ENCODE results near the gene TMCO4. TPM values are rescaled to one million over a fixed set of nuclear protein-coding genes. Genes with fewer than 3 reads are reported as not detected.

TMCO4 gene
- total RNA-seq, 1 experiment from 2014 or later, result 7.2 TPM

DNA sequence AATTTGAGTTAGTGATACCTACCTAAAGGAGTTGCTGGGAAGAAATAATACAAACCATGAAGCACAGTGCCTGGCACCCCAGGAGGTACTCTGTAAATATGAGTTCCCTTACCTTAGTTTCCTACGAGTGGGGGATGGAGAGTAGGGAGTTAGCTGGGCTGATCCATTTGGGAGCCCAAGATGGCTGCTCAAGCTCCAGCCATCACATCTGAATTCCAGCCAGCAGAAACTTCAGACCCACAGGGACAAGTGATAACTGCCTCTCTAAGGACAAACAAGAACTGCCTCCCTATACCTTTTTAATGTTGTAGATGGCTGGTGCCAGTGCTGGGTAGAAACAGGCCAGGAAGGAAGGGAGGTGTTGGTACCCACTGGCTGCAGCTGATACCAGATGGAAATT lies 112.3 kb downstream of the TMCO4 start:
- Mint-ChIP-seq H3K27ac (no peak overlapping the region), H3K9me3 (peaks cover 5% of the 10 kb centered on the region; the same call in 1 of the 2 replicates), H3K4me1 (peaks cover 24% of the 10 kb centered on the region), H3K4me3 (no peak overlapping the region), H3K36me3 (no peaks in the 10 kb centered on the region), H3K27me3 (ENCODE audit: low read depth) (no peaks in the 10 kb centered on the region)
- ATAC-seq (no peak), DNase-seq (ENCODE audit: low spot score) (no peak)
- ChIA-PET POLR2A (no interaction called here), CTCF (interaction anchor here (1.2 to 6.8 kb wide), 3 partner anchors 17 to 34 kb away, joined by 4 to 38 read pairs (median 5); no protein-coding TSS in a partner anchor)
- TF ChIP-seq TEAD1 (CRISPR knock-in tag; IDR thresholded peaks at IDR 0.05) (no peak), ZNF423 (CRISPR knock-in tag; IDR thresholded peaks at IDR 0.05) (no peak), ETV6 (CRISPR knock-in tag; IDR thresholded peaks at IDR 0.05) (no peak), CREM (CRISPR knock-in tag; IDR thresholded peaks at IDR 0.05) (no peak), GTF2I (CRISPR knock-in tag; conservative IDR thresholded peaks at IDR 0.05) (peak; percentile 98), TCF7 (CRISPR knock-in tag; IDR thresholded peaks at IDR 0.05; ENCODE audit: low read depth) (no peak), PRRX2 (CRISPR knock-in tag; IDR thresholded peaks at IDR 0.05) (no peak)
- TF ChIP-seq, protein P1, sequence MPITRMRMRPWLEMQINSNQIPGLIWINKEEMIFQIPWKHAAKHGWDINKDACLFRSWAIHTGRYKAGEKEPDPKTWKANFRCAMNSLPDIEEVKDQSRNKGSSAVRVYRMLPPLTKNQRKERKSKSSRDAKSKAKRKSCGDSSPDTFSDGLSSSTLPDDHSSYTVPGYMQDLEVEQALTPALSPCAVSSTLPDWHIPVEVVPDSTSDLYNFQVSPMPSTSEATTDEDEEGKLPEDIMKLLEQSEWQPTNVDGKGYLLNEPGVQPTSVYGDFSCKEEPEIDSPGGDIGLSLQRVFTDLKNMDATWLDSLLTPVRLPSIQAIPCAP (CRISPR knock-in tag; IDR thresholded peaks at IDR 0.05), result no peak

DNA sequence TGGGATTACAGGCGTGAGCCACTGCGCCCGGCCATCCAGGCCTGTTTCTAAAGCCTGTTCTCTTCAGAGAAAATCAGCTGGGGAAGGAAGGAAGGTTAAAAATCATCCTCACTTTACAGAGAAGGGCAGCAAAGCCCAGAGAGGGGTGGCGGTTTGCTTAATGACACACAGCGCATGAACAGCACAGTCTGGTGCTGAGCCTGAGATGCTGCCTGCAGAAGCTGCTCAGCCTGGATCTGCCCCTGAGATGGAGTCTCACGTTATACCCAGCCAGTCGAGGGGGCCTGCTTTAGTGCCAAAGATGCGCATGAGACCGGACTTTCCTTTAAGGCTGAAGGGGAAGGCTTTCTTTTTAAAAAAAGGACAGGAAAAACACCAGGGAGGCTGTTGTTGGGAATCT lies 113.7 kb downstream of the TMCO4 start:
- no peak for ATAC-seq
- Mint-ChIP-seq H3K27ac (peak overlapping the region; percentile 93), H3K4me3 (no peak overlapping the region)

DNA sequence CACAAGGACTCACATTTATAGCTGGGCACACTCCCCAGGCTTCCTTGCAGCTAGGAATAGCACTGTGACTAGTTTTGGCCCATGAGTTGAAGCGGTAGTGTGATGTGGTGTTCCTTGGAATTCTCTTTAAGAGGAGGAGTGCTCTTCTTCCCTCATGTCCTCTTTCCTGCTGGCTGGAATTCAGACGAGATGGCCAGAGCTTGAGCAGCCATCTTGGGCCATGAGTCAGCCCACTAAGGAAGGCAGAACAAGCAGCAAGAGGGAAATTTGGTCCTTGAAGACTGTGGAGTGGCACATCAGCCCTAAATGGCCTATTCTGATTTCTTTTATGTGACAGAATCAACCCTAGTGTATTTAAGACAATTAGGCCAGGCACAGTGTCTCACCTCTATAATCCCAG lies 115.0 kb downstream of the TMCO4 start:
- Mint-ChIP-seq H3K27ac (no peak overlapping the region), H3K4me1 (peaks cover 26% of the 10 kb centered on the region), H3K27me3 (ENCODE audit: low read depth) (no peaks in the 10 kb centered on the region), H3K9me3 (peaks cover 5% of the 10 kb centered on the region; the same call in 1 of the 2 replicates), H3K4me3 (no peak overlapping the region), H3K36me3 (no peaks in the 10 kb centered on the region)
- CTCF ChIA-PET, result interaction anchor here (2.6 to 6.8 kb wide), 2 partner anchors 20 to 23 kb away, joined by 9 to 38 read pairs; no protein-coding TSS in a partner anchor
- POLR2A ChIA-PET, result no interaction called here
- no peak for DNase-seq (ENCODE audit: low spot score)
- ATAC-seq, result no peak
- no peak for TF ChIP-seq JAZF1 (CRISPR knock-in tag; IDR thresholded peaks at IDR 0.05)
- no peak for TF ChIP-seq GRHL2 (CRISPR knock-in tag; IDR thresholded peaks at IDR 0.05; ENCODE audit: insufficient replicate concordance, severe bottlenecking)
- peak; percentile 88; the same call in 1 of the 2 replicates for TF ChIP-seq GTF2I (CRISPR knock-in tag; conservative IDR thresholded peaks at IDR 0.05)
- no peak for TF ChIP-seq ZNF219 (CRISPR knock-in tag; IDR thresholded peaks at IDR 0.05; ENCODE audit: borderline replicate concordance)
- TF ChIP-seq, protein P2, sequence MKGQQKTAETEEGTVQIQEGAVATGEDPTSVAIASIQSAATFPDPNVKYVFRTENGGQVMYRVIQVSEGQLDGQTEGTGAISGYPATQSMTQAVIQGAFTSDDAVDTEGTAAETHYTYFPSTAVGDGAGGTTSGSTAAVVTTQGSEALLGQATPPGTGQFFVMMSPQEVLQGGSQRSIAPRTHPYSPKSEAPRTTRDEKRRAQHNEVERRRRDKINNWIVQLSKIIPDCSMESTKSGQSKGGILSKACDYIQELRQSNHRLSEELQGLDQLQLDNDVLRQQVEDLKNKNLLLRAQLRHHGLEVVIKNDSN (CRISPR knock-in tag; IDR thresholded peaks at IDR 0.05), result no peak
- TF ChIP-seq, protein P3, sequence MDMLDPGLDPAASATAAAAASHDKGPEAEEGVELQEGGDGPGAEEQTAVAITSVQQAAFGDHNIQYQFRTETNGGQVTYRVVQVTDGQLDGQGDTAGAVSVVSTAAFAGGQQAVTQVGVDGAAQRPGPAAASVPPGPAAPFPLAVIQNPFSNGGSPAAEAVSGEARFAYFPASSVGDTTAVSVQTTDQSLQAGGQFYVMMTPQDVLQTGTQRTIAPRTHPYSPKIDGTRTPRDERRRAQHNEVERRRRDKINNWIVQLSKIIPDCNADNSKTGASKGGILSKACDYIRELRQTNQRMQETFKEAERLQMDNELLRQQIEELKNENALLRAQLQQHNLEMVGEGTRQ (CRISPR knock-in tag; IDR thresholded peaks at IDR 0.05), result no peak
- no peak for TF ChIP-seq NR3C1 (CRISPR knock-in tag; conservative IDR thresholded peaks at IDR 0.05; ENCODE audit: low read depth)
- TF ChIP-seq ZBTB21 (CRISPR knock-in tag; IDR thresholded peaks at IDR 0.05; ENCODE audit: borderline replicate concordance), result no peak

More for the DNA sequence above, 113.7 kb downstream of the TMCO4 start:
- CTCF ChIA-PET, result interaction anchor here (1.4 to 6.8 kb wide), 3 partner anchors 19 to 32 kb away, joined by 5 to 38 read pairs (median 9); no protein-coding TSS in a partner anchor
- peaks cover 5% of the 10 kb centered on the region; the same call in 1 of the 2 replicates for H3K9me3 Mint-ChIP-seq
- no peaks in the 10 kb centered on the region for H3K36me3 Mint-ChIP-seq
- peak; percentile 83 for TF ChIP-seq ZNF121 (CRISPR knock-in tag; IDR thresholded peaks at IDR 0.05)
- 0 out of 2 replicates have a peak, but pooled peaks have one; percentile 16 for TF ChIP-seq GTF2I (CRISPR knock-in tag; conservative IDR thresholded peaks at IDR 0.05)
- TF ChIP-seq NR1H2 (CRISPR knock-in tag; IDR thresholded peaks at IDR 0.05), result no peak
- no peaks in the 10 kb centered on the region for H3K27me3 Mint-ChIP-seq (ENCODE audit: low read depth)
- peaks cover 29% of the 10 kb centered on the region for H3K4me1 Mint-ChIP-seq
- no peak for DNase-seq (ENCODE audit: low spot score)
- POLR2A ChIA-PET, result no interaction called here

DNA sequence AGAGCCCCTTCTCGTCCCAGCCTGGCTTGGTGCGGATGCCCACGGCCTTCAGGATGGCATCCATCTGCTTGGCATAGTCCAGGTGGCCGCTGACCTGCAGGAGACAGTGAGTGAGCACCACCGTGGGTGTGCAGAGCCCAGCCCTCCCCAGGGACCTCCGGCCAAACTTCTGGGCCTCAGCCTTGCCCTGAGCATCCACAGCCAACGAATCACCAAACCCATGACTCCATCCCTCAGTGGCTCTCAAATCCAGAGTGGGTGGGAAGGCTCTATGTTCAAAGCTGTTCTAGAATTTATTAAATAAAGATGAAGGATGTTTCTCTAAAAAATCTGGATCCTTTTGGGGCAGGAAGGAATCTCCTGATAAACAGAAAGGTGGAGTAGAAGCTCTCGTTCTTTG lies 116.4 kb downstream of the TMCO4 start:
- peaks cover 5% of the 10 kb centered on the region; the same call in 1 of the 2 replicates for H3K9me3 Mint-ChIP-seq
- H3K27me3 Mint-ChIP-seq (ENCODE audit: low read depth), result no peaks in the 10 kb centered on the region
- DNase-seq (ENCODE audit: low spot score) (no peak), ATAC-seq (no peak)
- no peak overlapping the region for H3K4me3 Mint-ChIP-seq
- H3K4me1 Mint-ChIP-seq, result peaks cover 20% of the 10 kb centered on the region
- TF ChIP-seq ESRRA (CRISPR knock-in tag; IDR thresholded peaks at IDR 0.05; ENCODE audit: borderline replicate concordance) (no peak), ZNF396 (CRISPR knock-in tag; IDR thresholded peaks at IDR 0.05; ENCODE audit: borderline replicate concordance) (no peak), FOXP1 (CRISPR knock-in tag; IDR thresholded peaks at IDR 0.05; ENCODE audit: borderline replicate concordance) (no peak), FOXK1 (CRISPR knock-in tag; IDR thresholded peaks at IDR 0.05) (no peak), MYBL2 (CRISPR knock-in tag; IDR thresholded peaks at IDR 0.05) (no peak), ZNF263 (CRISPR knock-in tag; IDR thresholded peaks at IDR 0.05; ENCODE audit: low read depth) (no peak), TEAD1 (CRISPR knock-in tag; IDR thresholded peaks at IDR 0.05) (no peak), CREM (CRISPR knock-in tag; IDR thresholded peaks at IDR 0.05) (no peak), PRRX2 (CRISPR knock-in tag; IDR thresholded peaks at IDR 0.05) (no peak), SOX15 (CRISPR knock-in tag; IDR thresholded peaks at IDR 0.05) (no peak), NFYB (CRISPR knock-in tag; conservative IDR thresholded peaks at IDR 0.05; ENCODE audit: low read depth) (no peak), ZNF416 (CRISPR knock-in tag; IDR thresholded peaks at IDR 0.05) (no peak)
- ChIA-PET CTCF (interaction anchor here (0.6 to 6.8 kb wide), 5 partner anchors 21 to 327 kb away, joined by 3 to 38 read pairs (median 6); no protein-coding TSS in a partner anchor), POLR2A (no interaction called here)
- H3K36me3 Mint-ChIP-seq, result no peaks in the 10 kb centered on the region
- no peak overlapping the region for H3K27ac Mint-ChIP-seq
